SH-SY5Y (cell line): ENCODE results near the gene FNDC5.

Experiments used
- GATA2 ChIP-seq: IDR thresholded peaks from 2 replicates; pipeline ENCODE4 v1.6.1; 2011; ENCODE audit warnings: mild to moderate bottlenecking, low read depth, low read length
- GATA3 ChIP-seq: IDR thresholded peaks from 2 replicates; pipeline ENCODE4 v1.6.1; 2011; ENCODE audit warnings: low read depth, mild to moderate bottlenecking, low read length, moderate library complexity

GRCh38 chr1:32915766-32916706 lies 45.3 kb upstream of the FNDC5 start:
- TF ChIP-seq GATA2 (no peak), GATA3 (no peak)
